GM23338 (cell line): ENCODE results near the gene EFHD2.

Source experiments
- CREB1 ChIP-seq: fragments of 250-450 bp; sonication (Bioruptor Pico); IDR thresholded peaks from 2 replicates; pipeline ENCODE4 v1.5.0; 2020; ENCODE audit warnings: low read depth, mild to moderate bottlenecking, moderate library complexity
- CTCF ChIP-seq, 2 experiments: fragments of 200-600 bp in 1 of 2; sonication (generic) in 1 of 2; conservative IDR thresholded peaks; 2 replicates each; pipeline versions ENCODE4 v1.5.1 to v1.6.1; 2016 to 2017; ENCODE audit warnings: antibody characterized with exemption in 2 of 2, low read depth in 2 of 2, mild to moderate bottlenecking in 2 of 2, moderate library complexity in 1 of 2
- ETS1 ChIP-seq: IDR thresholded peaks from 2 replicates; pipeline ENCODE4 v1.6.1; 2016; ENCODE audit warnings: antibody characterized with exemption
- EZH2 ChIP-seq: fragments of 200-600 bp; sonication (generic); IDR thresholded peaks from one replicate; pipeline ENCODE4 v1.8.0; 2017; ENCODE audit warnings: antibody characterized with exemption, mild to moderate bottlenecking, low read depth; ENCODE audit not compliant: unreplicated experiment
- EZH2phosphoT487 ChIP-seq: fragments of 200-600 bp; sonication (generic); IDR thresholded peaks from one replicate; pipeline ENCODE4 v1.8.1; 2018; ENCODE audit warnings: antibody characterized with exemption; ENCODE audit not compliant: unreplicated experiment
- JUNB ChIP-seq: IDR thresholded peaks from one replicate; pipeline ENCODE4 v1.6.1; 2016; ENCODE audit warnings: antibody characterized with exemption; ENCODE audit not compliant: unreplicated experiment
- NANOG ChIP-seq: IDR thresholded peaks from 2 replicates; pipeline ENCODE4 v1.6.1; 2016; ENCODE audit warnings: antibody characterized with exemption, borderline replicate concordance
- POLR2AphosphoS5 ChIP-seq: IDR thresholded peaks from 2 replicates; pipeline ENCODE4 v1.6.1; 2016; ENCODE audit warnings: antibody characterized with exemption, low read depth
- REST ChIP-seq: IDR thresholded peaks from one replicate; pipeline ENCODE4 v1.6.1; 2018; ENCODE audit warnings: antibody characterized with exemption; ENCODE audit not compliant: unreplicated experiment
- STAT1 ChIP-seq: IDR thresholded peaks from one replicate; pipeline ENCODE4 v1.6.1; 2016; ENCODE audit warnings: antibody characterized with exemption; ENCODE audit not compliant: unreplicated experiment
- ZNF114 ChIP-seq: fragments of 250-450 bp; sonication (Bioruptor Pico); IDR thresholded peaks from 2 replicates; pipeline ENCODE4 v1.5.0; 2020; ENCODE audit warnings: mild to moderate bottlenecking, moderate library complexity
- ZNF331 ChIP-seq: fragments of 250-450 bp; sonication (Bioruptor Pico); IDR thresholded peaks from 2 replicates; pipeline ENCODE4 v1.5.0; 2020; ENCODE audit warnings: low read depth, mild to moderate bottlenecking, moderate library complexity

GRCh38 chr1:15412175-15412800, 2.6 kb downstream of the EFHD2 start:
- no peak for TF ChIP-seq CTCF (conservative IDR thresholded peaks at IDR 0.05; ENCODE audit: low read depth in 2 of 2)
- no peak for TF ChIP-seq EZH2
- no peak for TF ChIP-seq REST
- no peak for TF ChIP-seq EZH2phosphoT487
- no peak for TF ChIP-seq POLR2AphosphoS5
- TF ChIP-seq JUNB, result no peak
- TF ChIP-seq STAT1, result no peak
- TF ChIP-seq CREB1 (CRISPR knock-in tag), result no peak
- TF ChIP-seq NANOG, result no peak
- TF ChIP-seq ZNF331 (CRISPR knock-in tag), result no peak
- no peak for TF ChIP-seq ZNF114 (CRISPR knock-in tag)
- no peak for TF ChIP-seq ETS1
